NCI-H1105 (cell line): ENCODE data around the gene BTBD9.
"Not testable (repeated sequence)": the region's sequence is repeated elsewhere in the genome, so short reads cannot be mapped to it uniquely, and the experiment has no call there.

Experiments used
- DNase-seq: peaks from one replicate; lab custom pipeline; 2025; lab: John Stamatoyannopoulos, UW

The BTBD9 gene

DNA sequence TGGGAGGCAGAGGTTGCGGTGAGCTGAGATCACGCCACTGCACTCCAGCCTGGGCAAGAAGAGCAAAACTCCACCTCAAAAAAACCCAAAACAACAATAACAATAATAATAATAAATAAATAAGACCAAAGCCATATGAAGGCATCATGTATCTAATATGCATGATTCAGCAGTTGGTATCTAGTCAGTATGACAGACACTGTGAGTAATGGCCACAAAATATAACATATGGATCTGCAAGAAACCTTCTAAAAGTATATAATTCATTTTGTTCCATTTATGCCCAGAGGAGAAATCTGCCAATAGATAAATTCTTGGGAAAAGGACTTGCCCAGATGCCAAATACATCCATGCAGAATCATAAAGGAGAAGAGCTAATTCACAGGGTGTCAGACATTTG is 252.3 kb downstream of the BTBD9 start:
- no peak for DNase-seq

DNA sequence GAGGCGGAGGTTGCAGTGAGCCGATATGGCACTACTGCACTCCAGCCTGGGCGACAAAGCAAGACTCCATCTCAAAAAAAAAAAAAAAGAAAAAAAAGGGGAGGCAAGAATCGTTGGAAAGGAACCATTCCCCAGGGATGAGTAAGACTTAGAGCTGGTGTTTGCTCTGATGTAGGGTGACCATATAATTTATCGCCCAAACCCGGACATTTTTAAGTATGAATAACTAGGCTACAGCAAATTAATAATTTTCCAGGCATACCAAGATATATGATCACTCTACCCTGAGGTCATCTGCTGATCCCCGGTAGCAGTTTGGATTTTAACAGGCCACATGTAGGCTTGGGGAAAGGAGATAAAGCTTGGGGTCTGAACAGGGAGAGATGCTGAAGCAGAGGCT is 260.9 kb downstream of the BTBD9 start:
- no peak for DNase-seq

DNA sequence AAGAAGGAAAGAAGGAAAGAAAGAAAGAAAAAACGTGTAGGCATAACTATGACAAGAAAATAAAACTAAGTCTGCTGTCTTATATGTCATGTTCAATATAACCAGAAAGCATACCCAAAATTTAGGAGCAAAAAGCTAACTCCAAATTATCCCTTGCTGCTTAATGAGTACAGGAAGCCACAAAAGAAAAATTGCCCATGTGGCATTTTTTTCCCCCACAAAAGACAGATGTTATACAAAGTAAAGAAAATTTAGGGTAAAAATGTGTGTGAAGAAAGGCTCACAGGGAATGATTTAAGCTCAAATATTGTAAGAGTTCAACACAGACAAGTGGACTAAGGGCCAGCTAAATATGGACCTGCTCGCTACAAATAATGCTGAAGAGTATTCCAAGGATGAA is 263.8 kb downstream of the BTBD9 start:
- no peak for DNase-seq

DNA sequence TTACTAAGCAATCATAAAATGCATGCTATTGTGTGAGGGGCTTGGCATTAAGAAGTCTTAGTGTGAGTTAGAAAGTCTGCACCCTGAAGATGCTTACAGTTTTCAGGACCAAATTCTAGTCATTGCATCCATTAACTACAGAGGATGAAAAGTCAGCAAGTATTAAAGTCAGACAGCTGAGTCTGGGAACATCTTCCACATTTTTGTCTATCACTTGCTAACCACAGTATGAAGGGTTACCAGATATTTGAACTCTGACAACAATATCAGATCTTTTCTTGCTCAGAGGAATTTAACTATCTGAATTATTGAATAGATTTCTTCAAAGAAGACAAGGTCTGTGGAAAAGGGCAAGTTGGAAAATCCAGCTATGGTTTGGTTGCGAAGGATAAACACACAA is 264.4 kb downstream of the BTBD9 start:
- no peak for DNase-seq

DNA sequence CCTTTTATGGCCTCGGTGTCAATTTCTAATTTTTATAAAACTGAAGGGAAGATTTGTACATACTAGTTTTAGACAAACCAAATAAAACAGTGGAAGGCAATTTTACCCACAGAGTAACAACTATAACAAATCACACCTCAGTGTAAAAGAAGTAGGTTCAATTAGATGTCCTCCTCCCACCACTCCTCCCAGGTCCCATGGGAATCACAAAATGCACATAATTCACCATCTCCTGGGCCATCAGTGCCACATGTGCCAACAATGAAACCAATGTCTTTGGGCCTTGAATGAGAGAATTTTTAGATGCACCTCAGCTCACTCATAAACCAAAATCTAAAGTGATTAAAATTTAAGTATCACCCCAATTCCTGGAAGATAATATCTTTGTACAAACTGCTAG is 267.8 kb downstream of the BTBD9 start:
- no peak for DNase-seq

DNA sequence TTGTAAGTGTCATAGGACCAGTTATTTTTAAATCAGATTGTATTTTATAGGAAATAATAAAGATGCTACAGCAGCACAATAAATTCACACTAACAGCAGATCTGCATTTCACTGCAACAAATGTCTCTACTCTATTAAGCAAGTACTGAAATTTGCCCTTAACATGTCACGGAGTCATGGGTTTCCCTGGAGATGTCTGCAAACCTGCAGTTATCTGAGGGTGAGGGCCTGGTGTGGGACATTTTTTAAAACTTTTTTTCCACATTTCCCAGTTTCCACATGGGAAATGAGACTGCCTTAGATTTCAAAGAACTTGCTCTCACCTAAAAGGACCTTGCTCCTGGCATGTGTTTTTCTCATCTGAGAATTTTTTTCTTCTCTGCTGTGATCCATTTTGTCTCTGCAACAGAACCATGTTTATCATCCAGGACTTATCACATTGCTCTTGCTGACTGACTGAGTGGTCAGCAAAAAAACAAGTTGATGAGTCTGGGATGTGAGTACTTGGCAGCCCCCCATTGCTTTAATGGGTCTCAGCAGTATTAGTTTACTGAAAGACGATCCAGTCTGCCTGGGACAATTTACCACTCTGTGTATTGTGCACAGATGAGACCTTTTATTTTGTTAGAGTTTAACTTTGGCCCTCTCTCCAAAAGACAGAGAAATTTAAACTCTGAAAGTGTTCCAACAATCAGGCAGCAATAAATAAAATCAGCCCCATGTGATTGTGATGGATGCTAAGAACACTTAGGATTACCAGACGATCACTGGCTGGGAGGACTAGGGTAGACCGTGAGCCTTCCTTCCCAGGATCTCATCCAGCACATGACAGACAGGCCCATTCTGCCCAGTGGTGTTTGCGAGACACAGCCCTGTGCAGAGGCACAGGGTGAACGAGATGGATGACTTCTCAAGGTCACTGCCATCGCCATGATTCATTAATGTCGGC is 268.8 kb downstream of the BTBD9 start:
- DNase-seq: no peak

DNA sequence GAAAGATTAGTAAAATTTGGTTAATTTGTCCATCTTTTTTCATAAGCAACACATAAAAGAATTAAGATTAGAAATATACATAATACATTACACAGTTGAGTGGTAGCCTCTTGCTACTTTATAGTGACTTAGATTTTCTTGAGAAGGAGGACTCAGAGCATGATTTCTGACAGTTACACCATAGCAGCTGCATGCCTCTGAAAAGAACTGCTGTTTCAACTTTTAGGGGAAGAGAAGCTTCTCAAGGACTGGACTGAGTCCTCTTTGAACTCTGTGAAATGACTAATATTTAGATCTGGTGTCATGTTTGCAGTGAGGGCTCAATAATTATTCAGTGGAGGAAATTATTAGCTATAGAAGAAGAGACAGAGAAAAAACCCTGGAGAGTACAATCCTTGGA is 272.5 kb downstream of the BTBD9 start:
- DNase-seq: no peak

DNA sequence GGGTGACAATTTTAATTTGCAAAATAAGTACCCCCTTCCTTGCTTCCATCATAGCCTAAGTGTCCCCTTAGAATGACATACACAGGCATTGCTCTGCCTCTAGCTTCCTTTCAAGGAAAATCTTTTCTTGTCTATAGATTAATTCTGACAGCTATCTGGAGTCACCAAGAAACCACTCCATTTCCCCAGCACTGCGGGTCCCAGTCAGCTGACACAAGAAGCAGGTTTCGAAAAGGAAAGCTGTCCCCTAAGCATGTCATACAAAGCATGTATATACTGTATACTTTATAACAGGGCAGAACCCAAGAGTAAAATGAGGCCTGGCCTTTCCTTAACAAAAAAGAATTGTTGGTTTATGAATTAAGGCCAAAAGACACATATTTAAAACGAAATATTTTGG is 273.5 kb downstream of the BTBD9 start:
- no peak for DNase-seq

DNA sequence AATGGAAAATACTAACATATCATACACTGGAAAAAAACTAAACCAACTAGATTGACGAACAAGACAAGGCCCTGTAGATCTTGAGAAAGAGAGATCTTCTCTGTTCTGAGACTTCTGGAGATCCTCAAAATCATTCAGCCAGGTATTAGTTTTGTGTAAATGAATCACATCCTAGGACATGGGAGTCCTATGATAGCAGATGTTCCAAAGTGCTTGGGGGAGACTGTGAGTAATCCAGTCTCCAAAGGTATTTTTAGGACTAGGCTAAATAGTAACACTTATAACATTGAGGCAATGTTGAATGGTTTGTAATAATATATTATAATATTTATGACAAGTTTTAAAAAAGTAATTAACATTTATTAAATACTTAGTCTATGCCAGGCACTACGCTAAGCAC is 275.0 kb downstream of the BTBD9 start:
- DNase-seq: no peak

DNA sequence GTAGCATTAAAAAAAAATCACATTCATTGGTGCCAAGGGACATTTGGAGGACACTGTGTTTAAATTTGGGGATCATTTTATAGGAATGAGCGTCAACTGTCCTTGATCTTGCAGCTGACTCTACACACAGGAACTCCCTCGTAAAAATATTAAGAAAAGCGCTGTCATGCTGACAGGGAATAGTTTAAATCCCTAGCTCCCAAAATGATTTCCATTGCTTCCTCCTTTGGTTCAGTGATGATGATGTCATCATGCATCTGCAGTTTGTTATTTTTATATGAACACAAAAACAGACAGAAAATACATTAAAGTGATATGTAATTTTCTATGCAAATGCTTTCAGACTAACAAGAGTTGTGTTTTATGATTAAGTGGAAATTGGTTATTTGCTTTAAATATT is 275.6 kb downstream of the BTBD9 start:
- DNase-seq: no peak

DNA sequence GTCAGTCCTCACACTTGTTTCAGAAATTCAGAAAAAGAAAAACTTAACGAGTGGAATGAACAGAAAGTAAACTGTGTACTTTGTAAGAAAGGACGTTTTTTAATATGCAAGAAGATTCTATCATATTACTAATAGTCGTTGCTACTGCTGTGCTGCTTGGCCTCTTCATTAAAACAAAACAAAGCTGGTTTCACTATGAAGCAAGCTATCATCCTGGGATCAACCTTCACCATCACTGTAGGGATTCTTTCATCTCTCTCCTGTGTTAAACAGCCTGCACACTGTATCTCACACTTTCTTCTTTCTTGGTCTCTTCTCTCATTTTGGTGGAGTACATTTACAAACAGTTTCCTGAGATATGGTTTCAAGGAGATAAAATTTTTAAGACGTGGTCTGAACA is 284.2 kb downstream of the BTBD9 start:
- DNase-seq: no peak

DNA sequence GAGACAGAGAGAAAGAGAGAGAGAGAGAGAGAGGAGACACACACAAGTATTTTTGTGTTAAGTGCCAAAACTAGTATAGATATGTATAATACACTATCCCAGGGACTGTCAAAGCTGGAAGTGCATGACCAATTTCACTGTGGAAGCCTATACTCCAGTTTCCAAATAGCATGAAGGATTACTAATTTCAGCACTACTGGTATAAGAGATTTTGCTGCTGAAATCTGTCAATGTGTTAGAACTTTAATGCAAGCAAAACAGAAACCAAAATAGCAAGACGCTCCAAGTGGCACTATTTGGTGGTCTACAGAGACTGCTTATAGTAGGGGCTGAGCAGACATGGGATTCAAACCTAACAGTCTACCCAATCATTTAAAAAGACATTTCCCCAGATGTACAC is 284.8 kb downstream of the BTBD9 start:
- DNase-seq: no peak

DNA sequence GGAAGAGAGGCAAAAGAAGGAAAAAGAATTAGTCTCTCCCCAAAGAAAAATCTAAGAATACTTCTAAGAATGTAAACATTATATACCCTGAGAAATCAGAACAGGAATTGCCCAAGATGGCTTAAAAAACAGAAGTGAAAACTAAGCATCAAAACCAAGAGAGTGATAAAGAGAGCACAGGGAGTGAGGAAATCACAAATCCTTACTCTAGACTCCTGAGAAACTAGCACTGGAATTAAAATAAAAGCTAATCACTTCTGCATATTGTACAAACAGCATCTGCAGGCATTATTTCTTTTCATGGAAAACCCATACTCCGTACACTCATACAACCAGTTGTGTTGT is 285.7 kb downstream of the BTBD9 start:
- no peak for DNase-seq

DNA sequence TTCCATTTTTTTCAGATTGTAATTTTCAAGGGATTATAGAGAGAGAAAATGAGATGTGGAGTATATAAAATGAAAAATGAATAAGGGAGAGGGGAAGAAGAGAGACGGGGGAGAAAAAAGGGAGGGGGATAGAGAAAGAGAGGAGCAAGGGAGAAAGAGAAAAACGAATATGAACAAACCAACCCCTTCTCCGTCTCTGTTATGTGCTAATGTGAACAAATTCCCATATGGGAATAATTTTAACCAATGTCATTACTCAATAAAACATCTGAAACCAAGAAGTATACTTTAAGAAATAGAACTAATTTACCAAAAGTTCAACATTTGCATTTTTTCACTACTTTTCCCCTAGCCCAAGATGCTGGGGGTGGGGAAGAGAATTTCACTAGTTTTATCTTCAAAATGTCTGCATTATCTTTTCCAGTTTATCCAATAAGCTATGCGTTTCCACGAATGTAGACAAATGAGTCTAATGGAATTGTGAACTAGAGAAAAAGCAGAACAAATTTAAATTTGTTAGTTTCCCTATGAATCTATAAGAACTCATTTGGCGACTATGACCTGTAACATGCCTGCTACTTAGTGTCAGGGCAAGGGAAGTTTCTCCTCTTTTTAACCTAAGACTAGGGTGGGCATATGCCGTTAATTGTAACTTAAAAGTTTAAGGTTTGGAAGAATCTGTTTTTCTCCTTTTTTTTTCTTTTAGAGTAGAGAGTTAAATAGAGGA is 286.3 kb downstream of the BTBD9 start:
- DNase-seq: no peak

DNA sequence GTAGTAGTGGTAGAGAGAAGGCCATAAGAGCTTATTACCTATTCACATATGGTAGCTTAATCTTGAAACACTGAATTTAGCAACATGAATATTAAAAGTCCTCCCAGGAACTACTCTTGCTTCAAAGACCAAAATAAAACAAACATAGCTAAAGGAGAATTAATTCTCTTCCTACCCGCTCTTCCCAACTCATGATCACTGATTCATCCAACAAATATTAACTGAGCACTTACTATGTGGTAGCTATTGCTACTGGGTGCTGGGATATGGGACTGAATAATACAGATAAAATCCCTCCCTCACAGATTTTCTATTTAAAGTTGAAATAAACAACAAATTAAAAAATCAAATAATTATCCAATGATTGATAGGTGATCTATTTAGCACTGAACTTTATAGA is 287.1 kb downstream of the BTBD9 start:
- no peak for DNase-seq

DNA sequence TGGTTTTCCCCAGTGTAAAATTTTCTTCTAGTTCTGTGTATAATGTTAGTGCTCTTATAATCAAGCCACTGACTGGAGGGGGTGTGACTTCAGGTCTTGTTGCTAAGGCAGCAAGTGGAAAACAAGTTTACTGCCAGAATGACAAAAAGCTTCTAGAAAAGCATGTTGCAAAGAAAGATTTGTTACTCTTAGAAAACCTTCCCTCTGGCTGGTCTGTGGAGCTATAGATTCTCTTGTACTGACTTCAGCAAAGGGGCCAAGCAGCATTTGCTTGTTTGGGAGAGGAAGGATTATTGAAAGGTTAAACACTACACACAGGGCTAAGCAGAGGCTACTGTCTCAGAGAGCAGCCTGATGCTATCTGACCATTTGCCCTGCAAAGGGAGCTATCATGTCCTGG is 288.8 kb downstream of the BTBD9 start:
- no peak for DNase-seq

DNA sequence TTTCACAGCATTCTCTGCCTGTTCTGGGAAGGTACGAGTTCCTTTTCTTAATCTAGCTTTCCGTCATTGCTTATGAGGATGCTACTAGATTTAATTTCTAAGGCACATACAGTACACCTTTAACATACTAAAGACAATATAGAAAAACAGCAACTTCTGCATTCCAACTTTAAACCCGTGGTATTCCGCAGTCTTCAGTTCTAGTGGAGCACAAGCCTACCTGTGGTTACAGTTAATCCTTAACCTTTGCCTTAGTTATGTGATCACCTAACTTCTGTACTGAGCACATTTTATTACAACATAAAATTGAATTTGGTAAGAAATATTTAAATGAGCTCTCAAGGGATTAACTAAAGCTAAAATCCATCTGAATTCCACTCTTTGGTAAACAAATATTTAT is 289.5 kb downstream of the BTBD9 start:
- no peak for DNase-seq

DNA sequence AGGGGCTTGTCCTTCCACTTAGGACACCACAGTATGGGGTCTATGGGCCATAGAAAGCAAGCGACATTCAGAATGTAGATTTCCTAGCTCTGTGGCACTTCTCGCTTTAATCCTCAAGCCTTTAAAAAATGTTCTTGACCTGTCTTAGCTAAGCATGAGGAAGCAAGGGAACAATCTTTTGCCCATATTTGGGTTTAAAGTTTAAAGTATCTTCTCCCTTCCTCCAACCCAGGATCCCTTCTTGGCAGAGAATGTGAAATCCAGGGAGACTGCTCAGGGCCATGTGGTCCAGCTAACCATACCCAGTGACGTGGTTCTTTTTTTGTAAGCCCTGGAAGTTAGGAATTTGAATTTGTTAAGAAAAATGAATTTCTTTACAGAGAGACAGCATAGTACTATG is 289.9 kb downstream of the BTBD9 start:
- no peak for DNase-seq

DNA sequence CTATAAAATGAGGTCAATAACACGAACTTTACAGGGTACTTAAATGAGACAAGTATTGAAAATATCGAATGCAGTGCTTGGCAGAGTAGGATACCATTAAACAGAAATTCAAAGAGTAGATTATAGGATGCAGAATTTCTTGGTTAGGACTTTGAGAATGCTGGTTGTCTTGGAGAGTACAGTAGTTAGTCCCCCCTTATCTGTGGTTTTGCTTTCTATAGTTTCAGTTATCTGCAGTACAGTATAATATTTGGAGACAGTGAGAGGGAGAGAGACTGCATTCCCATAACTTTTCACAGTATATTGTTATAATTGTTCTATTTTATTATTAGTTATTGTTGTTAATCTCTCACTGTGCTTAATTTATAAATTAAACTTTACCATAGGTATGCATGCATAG is 290.5 kb downstream of the BTBD9 start:
- DNase-seq: no peak

DNA sequence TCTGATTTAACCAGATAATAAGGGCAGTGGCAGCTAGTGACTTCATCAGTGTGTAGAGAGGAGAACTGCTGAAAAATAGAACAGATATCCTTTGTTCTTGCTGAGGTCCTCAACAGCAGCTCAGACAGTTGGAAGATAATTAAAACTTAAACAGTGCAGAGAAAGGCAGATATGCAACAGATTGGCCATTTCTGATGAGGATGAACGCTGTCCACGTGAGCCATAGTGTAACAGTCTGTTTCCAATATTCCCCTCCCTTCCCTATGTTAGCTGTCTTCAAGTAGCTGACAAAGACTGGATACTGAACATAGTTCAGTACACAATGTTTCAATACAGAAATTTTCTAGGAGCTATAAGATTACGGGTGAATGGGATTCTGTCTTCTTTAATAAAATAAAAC is 291.4 kb downstream of the BTBD9 start:
- no peak for DNase-seq

DNA sequence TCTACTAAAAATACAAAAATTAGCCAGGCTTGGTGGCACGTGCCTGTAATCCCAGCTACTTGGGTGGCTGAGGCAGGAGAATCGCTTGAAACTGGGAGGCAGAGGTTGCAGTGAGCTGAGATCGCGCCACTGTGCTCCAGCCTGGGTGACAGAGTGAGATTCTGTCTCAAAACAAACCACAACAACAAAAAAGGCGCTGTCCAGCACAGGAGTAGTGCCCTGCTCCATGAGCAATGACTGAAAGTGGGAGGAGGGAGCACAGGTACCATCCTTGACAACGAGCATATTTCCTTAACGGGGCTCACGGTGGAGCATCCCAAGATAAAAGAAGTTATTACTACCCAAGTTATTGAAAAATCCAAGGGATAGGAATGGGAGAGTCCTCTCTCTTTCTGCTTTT is 291.9 kb downstream of the BTBD9 start:
- not testable (repeated sequence) for DNase-seq

DNA sequence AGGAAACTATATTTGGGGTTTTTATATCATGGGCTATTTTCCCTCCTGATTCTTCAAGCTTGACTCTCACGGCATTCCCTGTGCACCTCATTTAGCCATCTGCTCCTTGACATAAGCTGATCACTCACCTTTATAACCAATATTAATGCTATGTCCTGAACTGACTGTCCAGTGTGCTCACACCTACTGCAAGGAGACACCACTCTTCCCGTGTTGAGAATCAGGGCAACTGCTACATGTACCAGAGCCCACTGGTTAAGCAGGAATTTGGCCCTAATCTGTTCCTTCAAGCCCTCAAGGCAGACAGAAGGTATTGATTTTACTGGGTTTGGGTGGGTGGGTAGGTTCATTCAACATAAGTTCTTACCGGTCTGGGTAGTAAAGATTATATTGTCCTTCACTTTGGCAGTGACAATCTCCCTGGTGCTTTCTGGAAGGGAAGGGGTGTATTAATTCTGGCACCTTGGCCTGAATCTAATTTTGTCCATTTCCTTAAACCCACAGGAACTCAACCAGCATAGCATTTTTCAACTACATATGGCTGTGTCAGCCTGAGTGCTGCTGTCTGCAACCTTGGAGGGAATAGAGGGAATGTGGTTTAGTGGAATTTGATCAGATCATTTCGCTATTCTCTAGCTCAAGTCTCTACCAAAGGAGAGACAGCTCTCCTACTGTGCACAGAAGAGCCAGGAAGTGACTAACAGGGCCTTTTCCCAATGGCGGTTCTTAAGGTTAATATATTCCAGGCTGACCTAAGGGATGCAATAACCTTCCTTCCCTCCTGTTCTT is 293.2 kb downstream of the BTBD9 start:
- DNase-seq: no peak

DNA sequence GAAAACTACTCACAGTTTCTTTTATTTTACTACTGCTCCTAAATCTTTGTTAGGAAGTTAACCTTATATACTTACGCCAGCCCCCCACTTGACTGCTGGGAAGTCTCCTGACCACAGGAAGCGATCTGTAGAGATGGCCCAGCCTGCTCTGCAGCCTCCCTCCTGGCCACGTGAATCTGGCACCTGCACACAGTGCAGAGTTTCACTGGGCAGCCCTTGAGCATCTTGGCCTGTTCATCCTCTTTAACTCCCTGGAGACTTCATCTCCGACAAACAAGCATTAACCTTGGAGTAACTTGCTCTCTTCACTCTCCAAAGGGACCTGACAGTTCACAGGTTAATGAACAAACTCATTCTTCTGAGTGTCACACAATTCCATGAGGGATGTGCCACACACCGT is 294.1 kb downstream of the BTBD9 start:
- no peak for DNase-seq
